ENCODE data around the gene CCDC152.
"Not testable (repeated sequence)": the region's sequence is repeated elsewhere in the genome, so short reads cannot be mapped to it uniquely, and the experiment has no call there.

DNA sequence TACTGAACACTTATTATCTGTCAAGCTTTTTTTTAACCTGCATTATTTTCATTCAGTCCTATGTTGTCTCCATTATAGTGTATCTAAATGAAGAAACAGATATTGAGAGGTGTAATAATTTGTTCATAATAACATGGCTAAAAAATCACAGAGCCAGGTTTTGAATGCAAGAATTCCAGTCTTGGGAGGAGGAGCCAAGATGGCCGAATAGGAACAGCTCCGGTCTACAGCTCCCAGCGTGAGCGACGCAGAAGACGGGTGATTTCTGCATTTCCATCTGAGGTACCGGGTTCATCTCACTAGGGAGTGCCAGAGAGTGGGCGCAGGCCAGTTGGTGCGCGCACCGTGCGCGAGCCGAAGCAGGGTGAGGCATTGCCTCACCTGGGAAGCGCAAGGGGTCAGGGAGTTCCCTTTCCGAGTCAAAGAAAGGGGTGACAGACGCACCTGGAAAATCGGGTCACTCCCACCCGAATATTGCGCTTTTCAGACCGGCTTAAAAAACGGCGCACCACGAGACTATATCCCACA is 22.0 kb upstream of the CCDC152 start:
- TF ChIP-seq, protein P1, sequence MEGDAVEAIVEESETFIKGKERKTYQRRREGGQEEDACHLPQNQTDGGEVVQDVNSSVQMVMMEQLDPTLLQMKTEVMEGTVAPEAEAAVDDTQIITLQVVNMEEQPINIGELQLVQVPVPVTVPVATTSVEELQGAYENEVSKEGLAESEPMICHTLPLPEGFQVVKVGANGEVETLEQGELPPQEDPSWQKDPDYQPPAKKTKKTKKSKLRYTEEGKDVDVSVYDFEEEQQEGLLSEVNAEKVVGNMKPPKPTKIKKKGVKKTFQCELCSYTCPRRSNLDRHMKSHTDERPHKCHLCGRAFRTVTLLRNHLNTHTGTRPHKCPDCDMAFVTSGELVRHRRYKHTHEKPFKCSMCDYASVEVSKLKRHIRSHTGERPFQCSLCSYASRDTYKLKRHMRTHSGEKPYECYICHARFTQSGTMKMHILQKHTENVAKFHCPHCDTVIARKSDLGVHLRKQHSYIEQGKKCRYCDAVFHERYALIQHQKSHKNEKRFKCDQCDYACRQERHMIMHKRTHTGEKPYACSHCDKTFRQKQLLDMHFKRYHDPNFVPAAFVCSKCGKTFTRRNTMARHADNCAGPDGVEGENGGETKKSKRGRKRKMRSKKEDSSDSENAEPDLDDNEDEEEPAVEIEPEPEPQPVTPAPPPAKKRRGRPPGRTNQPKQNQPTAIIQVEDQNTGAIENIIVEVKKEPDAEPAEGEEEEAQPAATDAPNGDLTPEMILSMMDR (IDR thresholded peaks at IDR 0.05; ENCODE audit: borderline replicate concordance, extremely low read depth, low read length, poor library complexity, severe bottlenecking), result not testable (repeated sequence)
- not testable (repeated sequence) for TF ChIP-seq EZH2 (IDR thresholded peaks at IDR 0.05; ENCODE audit: borderline replicate concordance, low read depth, low read length, severe bottlenecking)
